ENCODE measurements around the gene VTCN1. TPM values are rescaled to one million over a fixed set of nuclear protein-coding genes. Genes with fewer than 3 reads are reported as not detected.

The VTCN1 gene
- total RNA-seq, 2 donors from 2014 or later: 4.0 to 7.8 TPM

GRCh38 chr1:117112047-117112717 is 98.5 kb downstream of the VTCN1 start:
- H3K27me3 ChIP-seq (replicated peaks; ENCODE audit: insufficient read depth): no peaks in the 10 kb centered on the region
- no peaks in the 10 kb centered on the region for H3K36me3 ChIP-seq
- H3K4me3 ChIP-seq: no peak overlapping the region
- H3K9me3 ChIP-seq: no peaks in the 10 kb centered on the region
- TF ChIP-seq POLR2A (IDR thresholded peaks at IDR 0.05): no peak
- TF ChIP-seq CTCF (IDR thresholded peaks at IDR 0.05): no peak
- no peak for TF ChIP-seq POLR2AphosphoS5 (IDR thresholded peaks at IDR 0.05)
- no peak overlapping the region for H3K27ac ChIP-seq
- 90% methylated on average over 7 of the region's 7 CpGs for WGBS
- DNase-seq (ENCODE audit: low spot score): no peak
- intact Hi-C loops (cut with DNase I): no loop called here
- H3K4me1 ChIP-seq (replicated peaks): no peaks in the 10 kb centered on the region

- Histone ChIP-seq H3K27me3 (replicated peaks; ENCODE audit: insufficient read depth) (no peaks in the 10 kb centered on the region), H3K9me3 (no peaks in the 10 kb centered on the region), H3K36me3 (no peaks in the 10 kb centered on the region), H3K4me3 (no peak overlapping the region), H3K4me1 (replicated peaks) (no peaks in the 10 kb centered on the region), H3K27ac (no peak overlapping the region)
- intact Hi-C loops (cut with DNase I): no loop called here
- WGBS: 77% methylated on average over 2 of the region's 2 CpGs
- DNase-seq (ENCODE audit: low spot score): no peak
- TF ChIP-seq POLR2A (IDR thresholded peaks at IDR 0.05): no peak
- TF ChIP-seq CTCF (IDR thresholded peaks at IDR 0.05): no peak
- TF ChIP-seq POLR2AphosphoS5 (IDR thresholded peaks at IDR 0.05): no peak
These were observed 100.0 kb downstream of the VTCN1 start for GRCh38 chr1:117110774-117111173.

- no peaks in the 10 kb centered on the region for H3K9me3 ChIP-seq
- WGBS: 76% methylated on average over 2 of the region's 2 CpGs
- no peaks in the 10 kb centered on the region for H3K36me3 ChIP-seq
- TF ChIP-seq POLR2A (IDR thresholded peaks at IDR 0.05): no peak
- no peak for DNase-seq (ENCODE audit: low spot score)
- intact Hi-C loops (cut with DNase I): no loop called here
- no peak overlapping the region for H3K27ac ChIP-seq
- H3K4me3 ChIP-seq: no peak overlapping the region
- no peaks in the 10 kb centered on the region for H3K27me3 ChIP-seq (replicated peaks; ENCODE audit: insufficient read depth)
- no peaks in the 10 kb centered on the region for H3K4me1 ChIP-seq (replicated peaks)
These were observed 103.4 kb downstream of the VTCN1 start for GRCh38 chr1:117107364-117107763.

- H3K4me1 ChIP-seq (replicated peaks): no peaks in the 10 kb centered on the region
These were observed 104.2 kb downstream of the VTCN1 start for GRCh38 chr1:117106478-117106877.

GRCh38 chr1:117105722-117106121 is 105.0 kb downstream of the VTCN1 start:
- Histone ChIP-seq H3K9me3 (no peaks in the 10 kb centered on the region), H3K36me3 (no peaks in the 10 kb centered on the region), H3K4me3 (no peak overlapping the region), H3K4me1 (replicated peaks) (no peaks in the 10 kb centered on the region), H3K27me3 (replicated peaks; ENCODE audit: insufficient read depth) (no peaks in the 10 kb centered on the region), H3K27ac (no peak overlapping the region)
- intact Hi-C loops (cut with DNase I): no loop called here
- DNase-seq (ENCODE audit: low spot score): no peak
- TF ChIP-seq CTCF (IDR thresholded peaks at IDR 0.05) (no peak), POLR2A (IDR thresholded peaks at IDR 0.05) (no peak), POLR2AphosphoS5 (IDR thresholded peaks at IDR 0.05) (no peak)

More at GRCh38 chr1:117106478-117106877, 104.2 kb downstream of the VTCN1 start:
- H3K36me3 ChIP-seq: no peaks in the 10 kb centered on the region
- 95% methylated on average over 2 of the region's 2 CpGs for WGBS
- no peak for DNase-seq (ENCODE audit: low spot score)
- TF ChIP-seq POLR2AphosphoS5 (IDR thresholded peaks at IDR 0.05) (no peak), POLR2A (IDR thresholded peaks at IDR 0.05) (no peak), CTCF (IDR thresholded peaks at IDR 0.05) (no peak)
- no peaks in the 10 kb centered on the region for H3K27me3 ChIP-seq (replicated peaks; ENCODE audit: insufficient read depth)
- H3K4me3 ChIP-seq: no peak overlapping the region
- intact Hi-C loops (cut with DNase I): no loop called here
- H3K9me3 ChIP-seq: no peaks in the 10 kb centered on the region
- H3K27ac ChIP-seq: no peak overlapping the region

All from prostate gland (tissue), 2 donors.